OCI-LY7 (cell line): ENCODE data around the gene MAP3K21. TPM values are rescaled to one million over a fixed set of nuclear protein-coding genes. Genes with fewer than 3 reads are reported as not detected.
A peak's percentile ranks its signal among the peaks of the same experiment; 100 is the strongest.

ENCODE experiments used
- BruUV-seq: library from RNA; stranded (reverse); fragments of 400-500 nt; replicated peaks from 2 replicates; lab custom pipeline; 2021; lab: Mats Ljungman, UMichigan
- CTCF ChIA-PET: fragments of 300-600 bp; sonication (Branson Sonifier 250); formaldehyde crosslinking; loops from one replicate; lab custom pipeline; 2022; ENCODE audit warnings: antibody characterized with exemption; ENCODE audit not compliant: unreplicated experiment; lab: Charles Lee
- POLR2A ChIA-PET: fragments of 300-600 bp; sonication (Branson Sonifier 250); formaldehyde crosslinking; loops from one replicate; lab custom pipeline; 2022; ENCODE audit warnings: antibody characterized with exemption; lab: Charles Lee
- DNase-seq: peaks from one replicate; pipeline ENCODE4 v3.0.0-alpha.2; 2015; ENCODE audit warnings: low spot score
- H2AFZ ChIP-seq: fragments of 200-600 bp; sonication (generic), shearing (Covaris generic); 2 replicates; pipeline ENCODE4 v1.6.1; 2014; ENCODE audit warnings: mild to moderate bottlenecking, antibody characterized with exemption, low read length, moderate library complexity
- H3K27ac ChIP-seq: fragments of 200-600 bp; sonication (generic); 2 replicates; pipeline ENCODE4 v1.5.1; 2014; ENCODE audit warnings: mixed run types, low read depth, mild to moderate bottlenecking, moderate library complexity, low read length, inconsistent platforms; ENCODE audit not compliant: poor library complexity, severe bottlenecking
- H3K36me3 ChIP-seq: fragments of 200-600 bp; sonication (generic); 2 replicates; pipeline ENCODE4 v1.6.1; 2014; ENCODE audit warnings: mild to moderate bottlenecking, antibody characterized with exemption, low read length, moderate library complexity, mixed read lengths; ENCODE audit not compliant: insufficient read depth
- H3K4me1 ChIP-seq: fragments of 200-600 bp; sonication (generic); 2 replicates; pipeline ENCODE4 v1.5.1; 2014; ENCODE audit warnings: mild to moderate bottlenecking, low read length; ENCODE audit not compliant: insufficient read depth, poor library complexity, severe bottlenecking
- H3K4me2 ChIP-seq: fragments of 200-600 bp; sonication (generic); 2 replicates; pipeline ENCODE4 v1.6.1; 2014; ENCODE audit warnings: mild to moderate bottlenecking, low read length
- H3K4me3 ChIP-seq: fragments of 200-600 bp; sonication (generic); 2 replicates; pipeline ENCODE4 v1.5.1; 2014; ENCODE audit warnings: mild to moderate bottlenecking, low read depth, low read length; ENCODE audit not compliant: poor library complexity, severe bottlenecking
- H3K79me2 ChIP-seq: fragments of 200-600 bp; sonication (generic); 2 replicates; pipeline ENCODE4 v1.6.1; 2016; ENCODE audit warnings: low read depth, mild to moderate bottlenecking, low read length, moderate library complexity, mixed read lengths; ENCODE audit not compliant: insufficient read depth
- H3K9me2 ChIP-seq: fragments of 200-600 bp; sonication (generic); 2 replicates; pipeline ENCODE4 v1.6.1; 2016; ENCODE audit warnings: mild to moderate bottlenecking, low read length, mixed read lengths; ENCODE audit not compliant: insufficient read depth
- H3K9me3 ChIP-seq: fragments of 200-600 bp; sonication (generic); 2 replicates; pipeline ENCODE4 v1.6.1; 2014; ENCODE audit warnings: mild to moderate bottlenecking, mixed run types, low read length, mixed read lengths
- H4K20me1 ChIP-seq: fragments of 200-600 bp; sonication (generic); 2 replicates; pipeline ENCODE4 v1.6.1; 2014; ENCODE audit warnings: mild to moderate bottlenecking, antibody characterized with exemption, low read length, moderate library complexity, mixed read lengths; ENCODE audit not compliant: insufficient read depth
- EZH2phosphoT487 ChIP-seq: fragments of 200-600 bp; sonication (generic); IDR thresholded peaks from 2 replicates; pipeline ENCODE4 v1.6.1; 2018; ENCODE audit warnings: low read depth, borderline replicate concordance, mild to moderate bottlenecking, mixed run types, antibody characterized with exemption, low read length, moderate library complexity, mixed read lengths
- intact Hi-C: fragments of 100-400 bp; cut with micrococcal nuclease; formaldehyde crosslinking; loops from one replicate; pipeline ENCODE4 v1.10.0; 2022; ENCODE audit not compliant: unreplicated experiment
- total RNA-seq, 2 experiments: library from RNA; depleted of rRNA in 1 of 2; stranded (reverse); fragments of >200 nt in 1 of 2; shearing (Covaris generic) in 1 of 2; gene quantifications; 2 replicates each; pipeline ENCODE4 v1.2.3, GENCODE V29; 2014 to 2022
- TF ChIP-seq, protein P1 (sequence below): fragments of 200-600 bp; sonication (generic); conservative IDR thresholded peaks from 2 replicates; pipeline ENCODE4 v1.5.1; 2014; ENCODE audit warnings: mild to moderate bottlenecking, antibody characterized with exemption, low read length, moderate library complexity, mixed read lengths

Gene MAP3K21
- total RNA-seq, 2 experiments from 2014 or later = 1.3 to 1.8 TPM

DNA sequence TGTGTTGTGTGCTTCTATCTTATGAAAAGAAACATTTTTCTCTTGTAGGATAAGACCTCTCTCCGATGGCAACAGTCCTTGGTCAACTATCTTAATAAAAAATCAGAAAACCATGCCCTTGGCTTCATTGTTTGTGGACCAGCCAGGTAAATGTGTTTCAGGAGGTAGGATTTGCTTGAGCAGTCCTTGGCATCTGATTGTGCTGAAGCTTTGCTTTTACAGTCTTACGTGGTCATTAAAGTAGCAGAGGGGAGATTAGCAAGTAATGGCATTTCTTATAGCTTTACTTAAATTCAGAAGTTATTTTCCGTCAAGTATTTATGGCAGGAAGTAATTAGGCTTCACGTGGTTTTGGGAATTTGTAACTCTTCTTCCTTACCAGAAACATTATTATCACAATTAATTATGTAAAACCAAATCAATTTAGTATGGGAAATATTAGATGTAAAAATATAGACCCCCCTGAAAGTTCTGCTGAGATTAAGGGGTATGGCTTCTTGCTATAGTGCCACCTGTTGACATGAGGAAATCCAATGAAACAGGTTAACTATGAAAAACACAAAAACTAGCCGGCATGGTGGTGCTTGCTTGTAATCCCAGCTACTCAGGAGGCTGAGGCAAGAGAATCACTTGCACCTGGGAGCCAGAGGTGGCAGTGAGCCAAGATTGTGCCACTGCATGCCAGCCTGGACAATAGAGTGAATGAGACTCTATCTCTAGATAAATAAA lies 49.0 kb downstream of the MAP3K21 start:
- Histone ChIP-seq H3K79me2 (no peaks in the 10 kb centered on the region), H3K4me1 (no peaks in the 10 kb centered on the region), H3K4me2 (no peak overlapping the region), H3K9me3 (no peaks in the 10 kb centered on the region), H4K20me1 (no peaks in the 10 kb centered on the region), H3K27ac (no peak overlapping the region), H3K36me3 (no peaks in the 10 kb centered on the region), H3K9me2 (no peaks in the 10 kb centered on the region), H3K4me3 (no peak overlapping the region), H2AFZ (no peak overlapping the region)
- no peak for DNase-seq
- ChIA-PET CTCF (no interaction called here), POLR2A (interaction anchor here (0.6 kb wide), 1 partner anchor 131 kb away, joined by 3 read pairs; no protein-coding TSS in a partner anchor)
- intact Hi-C loops = no loop called here
- BruUV-seq = no TSS peak
- TF ChIP-seq, protein P1, sequence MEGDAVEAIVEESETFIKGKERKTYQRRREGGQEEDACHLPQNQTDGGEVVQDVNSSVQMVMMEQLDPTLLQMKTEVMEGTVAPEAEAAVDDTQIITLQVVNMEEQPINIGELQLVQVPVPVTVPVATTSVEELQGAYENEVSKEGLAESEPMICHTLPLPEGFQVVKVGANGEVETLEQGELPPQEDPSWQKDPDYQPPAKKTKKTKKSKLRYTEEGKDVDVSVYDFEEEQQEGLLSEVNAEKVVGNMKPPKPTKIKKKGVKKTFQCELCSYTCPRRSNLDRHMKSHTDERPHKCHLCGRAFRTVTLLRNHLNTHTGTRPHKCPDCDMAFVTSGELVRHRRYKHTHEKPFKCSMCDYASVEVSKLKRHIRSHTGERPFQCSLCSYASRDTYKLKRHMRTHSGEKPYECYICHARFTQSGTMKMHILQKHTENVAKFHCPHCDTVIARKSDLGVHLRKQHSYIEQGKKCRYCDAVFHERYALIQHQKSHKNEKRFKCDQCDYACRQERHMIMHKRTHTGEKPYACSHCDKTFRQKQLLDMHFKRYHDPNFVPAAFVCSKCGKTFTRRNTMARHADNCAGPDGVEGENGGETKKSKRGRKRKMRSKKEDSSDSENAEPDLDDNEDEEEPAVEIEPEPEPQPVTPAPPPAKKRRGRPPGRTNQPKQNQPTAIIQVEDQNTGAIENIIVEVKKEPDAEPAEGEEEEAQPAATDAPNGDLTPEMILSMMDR = peak; percentile 50
- no peak for TF ChIP-seq EZH2phosphoT487

DNA sequence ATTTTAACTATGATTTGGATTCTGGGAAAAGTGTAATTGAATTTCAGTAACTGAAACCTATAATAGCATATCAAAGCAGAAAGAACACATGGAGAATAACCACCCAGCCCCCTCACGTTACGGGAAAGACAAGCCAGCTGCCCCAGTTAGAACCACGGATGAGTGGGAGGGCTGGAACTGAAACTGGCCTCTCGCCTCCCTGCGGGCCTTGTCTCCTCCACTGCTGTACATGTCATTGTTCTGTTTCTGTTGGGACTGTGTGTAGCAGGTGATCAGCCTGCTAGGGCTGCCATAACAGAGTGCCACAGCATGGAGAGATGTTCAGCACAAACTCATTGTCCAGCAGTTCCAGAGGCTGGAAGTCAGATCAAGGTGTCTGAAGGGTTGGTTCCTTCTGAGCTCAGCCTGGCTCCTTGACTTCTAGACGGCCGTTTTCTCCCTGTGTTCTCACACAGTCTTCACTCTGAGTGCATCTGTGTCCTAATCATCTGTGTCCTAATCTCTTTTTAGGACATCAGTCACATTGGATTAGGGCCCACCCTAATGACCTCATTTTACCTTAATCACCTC lies 52.4 kb downstream of the MAP3K21 start:
- CTCF ChIA-PET = no interaction called here
- no peak overlapping the region for H3K27ac ChIP-seq
- POLR2A ChIA-PET = no interaction called here

More for the DNA sequence above, 52.4 kb downstream of the MAP3K21 start:
- no peak overlapping the region for H3K4me3 ChIP-seq
- H4K20me1 ChIP-seq = no peaks in the 10 kb centered on the region
- H3K4me1 ChIP-seq = no peaks in the 10 kb centered on the region
- no peaks in the 10 kb centered on the region for H3K36me3 ChIP-seq
- DNase-seq = no peak
- H2AFZ ChIP-seq = no peak overlapping the region
- no peak overlapping the region for H3K4me2 ChIP-seq
- H3K9me3 ChIP-seq = no peaks in the 10 kb centered on the region
- no peaks in the 10 kb centered on the region for H3K9me2 ChIP-seq
- H3K79me2 ChIP-seq = no peaks in the 10 kb centered on the region
- TF ChIP-seq, protein P1 = no peak
- no peak for TF ChIP-seq EZH2phosphoT487
- no TSS peak for BruUV-seq
- intact Hi-C loops = no loop called here
